ENCODE data around the gene BATF3. TPM values are rescaled to one million over a fixed set of nuclear protein-coding genes. Genes with fewer than 3 reads are reported as not detected.

BATF3 gene
- total and polyA plus RNA-seq, 9 of the 15 experiments (the other 6 are each of a cell fraction or from before 2014, with no cell fraction given), result 0.40 to 3.8 (median 2.0) TPM

GRCh38 chr1:212699104-212699624 lies 476 bp downstream of the BATF3 start (continued):
- TF ChIP-seq CEBPZ (IDR thresholded peaks at IDR 0.05; ENCODE audit: borderline replicate concordance, low read depth, low read length) (no peak), TEAD4 (IDR thresholded peaks at IDR 0.05; ENCODE audit: low read length) (no peak; the same call in 1 of the 2 replicates), TEAD4 (CRISPR knock-in tag; IDR thresholded peaks at IDR 0.05; ENCODE audit: borderline replicate concordance) (peak; percentile 95), SIRT6 (IDR thresholded peaks at IDR 0.05; ENCODE audit: low read depth, low read length) (no peak), KDM4B (IDR thresholded peaks at IDR 0.05; ENCODE audit: borderline replicate concordance in 2 of 2, low read depth in 1 of 2) (no peak), MCM7 (IDR thresholded peaks at IDR 0.05) (no peak), ZNF57 (CRISPR knock-in tag; IDR thresholded peaks at IDR 0.05) (no peak), ZNF280B (CRISPR knock-in tag; IDR thresholded peaks at IDR 0.05) (no peak), E2F6 (IDR thresholded peaks at IDR 0.05; ENCODE audit: borderline replicate concordance in 1 of 2, extremely low read depth in 1 of 2, insufficient read depth in 1 of 2, insufficient read length in 1 of 2, low read depth in 1 of 2, low read length in 1 of 2, poor library complexity in 1 of 2, severe bottlenecking in 1 of 2) (peak; percentile 87 to 96), TAF7 (tag; IDR thresholded peaks at IDR 0.05) (no peak), ZNF766 (CRISPR knock-in tag; conservative IDR thresholded peaks at IDR 0.05) (no peak), SMAD2 (IDR thresholded peaks at IDR 0.05; ENCODE audit: low read depth, low read length) (no peak), PML (IDR thresholded peaks at IDR 0.05; ENCODE audit: low read length) (no peak), CREB5 (CRISPR knock-in tag; IDR thresholded peaks at IDR 0.05) (no peak), GTF2E2 (tag; IDR thresholded peaks at IDR 0.05) (no peak), THRAP3 (IDR thresholded peaks at IDR 0.05; ENCODE audit: borderline replicate concordance) (no peak), ZNF780A (CRISPR knock-in tag; IDR thresholded peaks at IDR 0.05) (no peak), EHMT2 (IDR thresholded peaks at IDR 0.05) (no peak), ZBTB43 (CRISPR knock-in tag; IDR thresholded peaks at IDR 0.05) (0 out of 2 replicates have a peak, but pooled peaks have one; percentile 56), ZBTB7A (IDR thresholded peaks at IDR 0.05; ENCODE audit: borderline replicate concordance, control insufficient read depth, low read depth, low read length) (peak; percentile 76; the same call in 1 of the 2 replicates)
